ENCODE data around the gene RAB8A. TPM values are rescaled to one million over a fixed set of nuclear protein-coding genes. Genes with fewer than 3 reads are reported as not detected.

Gene RAB8A
- total and polyA plus RNA-seq, 9 of the 15 experiments (the other 6 are each of a cell fraction or from before 2014, with no cell fraction given): 11.2 to 102 (median 53.2) TPM

DNA sequence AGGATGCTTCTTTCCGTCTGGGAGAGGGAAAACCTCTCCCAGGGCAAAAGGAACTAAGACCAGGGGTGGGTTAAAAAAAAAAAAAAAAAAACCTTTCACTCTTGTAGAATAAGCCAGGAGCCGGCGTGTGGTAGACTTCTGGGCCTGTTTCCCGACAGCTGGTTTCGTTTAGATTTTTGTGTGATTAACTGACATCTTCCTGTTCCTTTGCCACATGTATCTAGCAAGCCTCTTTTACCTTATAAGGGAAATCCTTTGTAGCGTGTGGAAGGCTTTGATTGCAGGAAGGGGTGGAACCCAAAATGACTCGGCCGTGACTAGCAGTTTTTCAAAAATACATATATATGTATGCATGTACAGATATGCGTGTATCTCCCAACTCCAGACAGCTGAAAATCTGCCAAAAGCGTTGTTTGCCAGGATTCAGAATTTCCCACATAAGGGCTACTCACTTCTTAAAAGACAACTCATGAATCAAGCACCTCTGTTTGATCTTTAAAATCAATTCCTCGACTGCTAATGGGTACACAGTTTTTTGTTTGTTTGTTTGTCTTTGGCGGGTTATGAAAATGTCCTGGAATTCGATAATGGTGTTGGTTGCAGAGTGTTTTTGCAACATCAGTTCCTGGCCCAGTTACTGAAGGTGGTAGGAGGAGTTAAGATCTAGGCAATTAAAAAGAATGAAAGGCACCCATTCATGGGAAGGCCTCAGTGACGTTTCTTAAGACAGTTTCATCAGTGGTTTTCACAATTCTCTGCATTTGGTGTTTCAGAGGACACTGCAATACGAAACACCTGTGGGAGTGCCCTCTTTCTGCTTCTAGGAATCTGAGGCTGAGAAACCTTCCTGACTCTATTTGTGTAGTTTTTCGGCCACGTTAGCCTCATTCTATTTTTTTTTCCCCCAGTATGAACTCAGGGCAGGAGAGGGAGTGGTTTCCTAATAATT is 32.7 kb upstream of the RAB8A start (continued):
- TF ChIP-seq, protein P1, sequence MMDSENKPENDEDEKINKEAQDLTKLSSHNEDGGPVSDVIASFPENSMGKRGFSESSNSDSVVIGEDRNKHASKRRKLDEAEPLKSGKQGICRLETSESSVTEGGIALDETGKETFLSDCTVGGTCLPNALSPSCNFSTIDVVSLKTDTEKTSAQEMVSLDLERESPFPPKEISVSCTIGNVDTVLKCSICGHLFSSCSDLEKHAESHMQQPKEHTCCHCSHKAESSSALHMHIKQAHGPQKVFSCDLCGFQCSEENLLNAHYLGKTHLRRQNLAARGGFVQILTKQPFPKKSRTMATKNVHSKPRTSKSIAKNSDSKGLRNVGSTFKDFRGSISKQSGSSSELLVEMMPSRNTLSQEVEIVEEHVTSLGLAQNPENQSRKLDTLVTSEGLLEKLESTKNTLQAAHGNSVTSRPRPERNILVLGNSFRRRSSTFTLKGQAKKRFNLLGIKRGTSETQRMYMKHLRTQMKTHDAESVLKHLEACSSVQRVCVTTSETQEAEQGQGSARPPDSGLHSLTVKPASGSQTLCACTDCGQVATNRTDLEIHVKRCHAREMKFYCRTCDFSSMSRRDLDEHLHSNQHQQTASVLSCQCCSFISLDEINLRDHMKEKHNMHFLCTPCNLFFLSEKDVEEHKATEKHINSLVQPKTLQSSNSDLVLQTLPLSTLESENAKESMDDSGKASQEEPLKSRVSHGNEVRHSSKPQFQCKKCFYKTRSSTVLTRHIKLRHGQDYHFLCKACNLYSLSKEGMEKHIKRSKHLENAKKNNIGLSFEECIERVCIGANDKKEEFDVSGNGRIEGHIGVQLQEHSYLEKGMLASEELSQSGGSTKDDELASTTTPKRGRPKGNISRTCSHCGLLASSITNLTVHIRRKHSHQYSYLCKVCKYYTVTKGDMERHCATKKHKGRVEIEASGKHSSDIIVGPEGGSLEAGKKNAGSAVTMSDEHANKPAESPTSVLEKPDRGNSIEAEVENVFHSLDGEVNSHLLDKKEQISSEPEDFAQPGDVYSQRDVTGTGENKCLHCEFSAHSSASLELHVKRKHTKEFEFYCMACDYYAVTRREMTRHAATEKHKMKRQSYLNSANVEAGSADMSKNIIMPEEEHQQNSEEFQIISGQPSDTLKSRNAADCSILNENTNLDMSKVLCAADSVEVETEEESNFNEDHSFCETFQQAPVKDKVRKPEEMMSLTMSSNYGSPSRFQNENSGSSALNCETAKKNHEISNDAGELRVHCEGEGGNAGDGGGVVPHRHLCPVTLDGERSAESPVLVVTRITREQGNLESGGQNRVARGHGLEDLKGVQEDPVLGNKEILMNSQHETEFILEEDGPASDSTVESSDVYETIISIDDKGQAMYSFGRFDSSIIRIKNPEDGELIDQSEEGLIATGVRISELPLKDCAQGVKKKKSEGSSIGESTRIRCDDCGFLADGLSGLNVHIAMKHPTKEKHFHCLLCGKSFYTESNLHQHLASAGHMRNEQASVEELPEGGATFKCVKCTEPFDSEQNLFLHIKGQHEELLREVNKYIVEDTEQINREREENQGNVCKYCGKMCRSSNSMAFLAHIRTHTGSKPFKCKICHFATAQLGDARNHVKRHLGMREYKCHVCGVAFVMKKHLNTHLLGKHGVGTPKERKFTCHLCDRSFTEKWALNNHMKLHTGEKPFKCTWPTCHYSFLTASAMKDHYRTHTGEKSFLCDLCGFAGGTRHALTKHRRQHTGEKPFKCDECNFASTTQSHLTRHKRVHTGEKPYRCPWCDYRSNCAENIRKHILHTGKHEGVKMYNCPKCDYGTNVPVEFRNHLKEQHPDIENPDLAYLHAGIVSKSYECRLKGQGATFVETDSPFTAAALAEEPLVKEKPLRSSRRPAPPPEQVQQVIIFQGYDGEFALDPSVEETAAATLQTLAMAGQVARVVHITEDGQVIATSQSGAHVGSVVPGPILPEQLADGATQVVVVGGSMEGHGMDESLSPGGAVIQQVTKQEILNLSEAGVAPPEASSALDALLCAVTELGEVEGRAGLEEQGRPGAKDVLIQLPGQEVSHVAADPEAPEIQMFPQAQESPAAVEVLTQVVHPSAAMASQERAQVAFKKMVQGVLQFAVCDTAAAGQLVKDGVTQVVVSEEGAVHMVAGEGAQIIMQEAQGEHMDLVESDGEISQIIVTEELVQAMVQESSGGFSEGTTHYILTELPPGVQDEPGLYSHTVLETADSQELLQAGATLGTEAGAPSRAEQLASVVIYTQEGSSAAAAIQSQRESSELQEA (IDR thresholded peaks at IDR 0.05; ENCODE audit: low read depth): no peak
- TF ChIP-seq ZNF124 (CRISPR knock-in tag; IDR thresholded peaks at IDR 0.05) (no peak), HNRNPK (IDR thresholded peaks at IDR 0.05; ENCODE audit: low read depth, low read length, poor library complexity, severe bottlenecking) (no peak), PURB (CRISPR knock-in tag; IDR thresholded peaks at IDR 0.05; ENCODE audit: low read depth) (no peak), HNRNPH1 (optimal IDR thresholded peaks at IDR 0.05; ENCODE audit: low read depth, low read length) (no peak), ZBED1 (IDR thresholded peaks at IDR 0.05) (0 out of 2 replicates have a peak, but pooled peaks have one; percentile 56), CC2D1A (IDR thresholded peaks at IDR 0.05) (peak; percentile 75; the same call in 1 of the 2 replicates), EGR1 (conservative IDR thresholded peaks at IDR 0.05) (no peak), TBP (optimal IDR thresholded peaks at IDR 0.05; ENCODE audit: low read depth, low read length) (peak; percentile 22), ZEB2 (IDR thresholded peaks at IDR 0.05) (peak; percentile 54), PHB2 (IDR thresholded peaks at IDR 0.05; ENCODE audit: low read depth) (0 out of 2 replicates have a peak, but pooled peaks have one; percentile 33), ATF7 (IDR thresholded peaks at IDR 0.05) (peak; percentile 78), PPARD (CRISPR knock-in tag; IDR thresholded peaks at IDR 0.05) (no peak), ZNF589 (CRISPR knock-in tag; IDR thresholded peaks at IDR 0.05; ENCODE audit: low read depth) (no peak), ARID2 (IDR thresholded peaks at IDR 0.05) (0 out of 2 replicates have a peak, but pooled peaks have one; percentile 12)
- TF ChIP-seq, protein P2, sequence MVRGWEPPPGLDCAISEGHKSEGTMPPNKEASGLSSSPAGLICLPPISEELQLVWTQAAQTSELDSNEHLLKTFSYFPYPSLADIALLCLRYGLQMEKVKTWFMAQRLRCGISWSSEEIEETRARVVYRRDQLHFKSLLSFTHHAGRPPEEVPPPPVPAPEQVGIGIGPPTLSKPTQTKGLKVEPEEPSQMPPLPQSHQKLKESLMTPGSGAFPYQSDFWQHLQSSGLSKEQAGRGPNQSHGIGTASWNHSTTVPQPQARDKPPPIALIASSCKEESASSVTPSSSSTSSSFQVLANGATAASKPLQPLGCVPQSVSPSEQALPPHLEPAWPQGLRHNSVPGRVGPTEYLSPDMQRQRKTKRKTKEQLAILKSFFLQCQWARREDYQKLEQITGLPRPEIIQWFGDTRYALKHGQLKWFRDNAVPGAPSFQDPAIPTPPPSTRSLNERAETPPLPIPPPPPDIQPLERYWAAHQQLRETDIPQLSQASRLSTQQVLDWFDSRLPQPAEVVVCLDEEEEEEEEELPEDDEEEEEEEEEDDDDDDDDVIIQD (CRISPR knock-in tag; IDR thresholded peaks at IDR 0.05): no peak
- TF ChIP-seq, protein P3, sequence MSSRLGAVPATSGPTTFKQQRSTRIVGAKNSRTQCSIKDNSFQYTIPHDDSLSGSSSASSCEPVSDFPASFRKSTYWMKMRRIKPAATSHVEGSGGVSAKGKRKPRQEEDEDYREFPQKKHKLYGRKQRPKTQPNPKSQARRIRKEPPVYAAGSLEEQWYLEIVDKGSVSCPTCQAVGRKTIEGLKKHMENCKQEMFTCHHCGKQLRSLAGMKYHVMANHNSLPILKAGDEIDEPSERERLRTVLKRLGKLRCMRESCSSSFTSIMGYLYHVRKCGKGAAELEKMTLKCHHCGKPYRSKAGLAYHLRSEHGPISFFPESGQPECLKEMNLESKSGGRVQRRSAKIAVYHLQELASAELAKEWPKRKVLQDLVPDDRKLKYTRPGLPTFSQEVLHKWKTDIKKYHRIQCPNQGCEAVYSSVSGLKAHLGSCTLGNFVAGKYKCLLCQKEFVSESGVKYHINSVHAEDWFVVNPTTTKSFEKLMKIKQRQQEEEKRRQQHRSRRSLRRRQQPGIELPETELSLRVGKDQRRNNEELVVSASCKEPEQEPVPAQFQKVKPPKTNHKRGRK (tag; IDR thresholded peaks at IDR 0.05): no peak
